DND-41 (cell line): Measurements from ENCODE around the gene TIMM50.

Experiments used
- CTCF ChIP-seq: IDR thresholded peaks from 2 replicates; pipeline ENCODE4 v1.5.1; 2012; ENCODE audit warnings: borderline replicate concordance, low read length, moderate library complexity, mild to moderate bottlenecking; ENCODE audit not compliant: poor library complexity, severe bottlenecking; ENCODE audit errors: extremely low read depth
- EZH2 ChIP-seq: IDR thresholded peaks from 3 replicates; pipeline ENCODE4 v1.6.1; 2012; ENCODE audit warnings: borderline replicate concordance, low read depth, mild to moderate bottlenecking, moderate library complexity, low read length, inconsistent platforms; ENCODE audit not compliant: severe bottlenecking

DNA sequence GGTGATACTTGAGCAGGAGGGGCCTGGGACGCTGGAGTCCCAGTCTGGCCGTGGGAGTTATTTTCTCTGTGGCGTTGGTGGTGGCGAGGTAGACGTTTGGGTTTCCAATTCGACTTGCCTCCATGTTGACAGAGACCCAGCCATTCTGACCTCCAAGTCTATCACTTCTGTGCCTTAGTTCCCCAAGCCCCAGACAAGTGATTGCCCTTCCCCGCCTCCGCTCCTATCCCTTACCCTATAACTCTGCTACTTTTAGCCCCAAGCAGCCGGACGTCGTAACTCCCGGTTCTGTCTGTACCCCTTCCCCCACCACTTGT, 549 bp downstream of the TIMM50 start:
- TF ChIP-seq CTCF, result no peak
- no peak for TF ChIP-seq EZH2
